ENCODE data around the gene GALE. TPM values are rescaled to one million over a fixed set of nuclear protein-coding genes. Genes with fewer than 3 reads are reported as not detected.
"Not testable (repeated sequence)": the region's sequence is repeated elsewhere in the genome, so short reads cannot be mapped to it uniquely, and the experiment has no call there.

The GALE gene
- total RNA-seq, 1 experiment from 2014 or later = 80.7 TPM

GRCh38 chr1:23809751-23810171 lies 9.2 kb upstream of the GALE start:
- DNase-seq (ENCODE audit: low read depth) = peak; percentile 64

GRCh38 chr1:23807453-23807852 lies 6.9 kb upstream of the GALE start:
- peak; percentile 41 for DNase-seq (ENCODE audit: low read depth)

- DNase-seq (ENCODE audit: low read depth) = no peak
Observed at GRCh38 chr1:23806280-23806679, 5.7 kb upstream of the GALE start.

- no peak for DNase-seq (ENCODE audit: low read depth)
Observed at GRCh38 chr1:23805025-23805424, 4.5 kb upstream of the GALE start.

GRCh38 chr1:23804183-23804835 lies 3.8 kb upstream of the GALE start:
- DNase-seq (ENCODE audit: low read depth) = no peak

GRCh38 chr1:23803674-23804073 lies 3.1 kb upstream of the GALE start:
- DNase-seq (ENCODE audit: low read depth) = no peak

GRCh38 chr1:23802809-23803342 lies 2.3 kb upstream of the GALE start:
- DNase-seq (ENCODE audit: low read depth) = not testable (repeated sequence)

- no peak for DNase-seq (ENCODE audit: low read depth)
Observed at GRCh38 chr1:23801876-23802275, 1.3 kb upstream of the GALE start.

- no peak for DNase-seq (ENCODE audit: low read depth)
Observed at GRCh38 chr1:23801338-23801748, 789 bp upstream of the GALE start.

- peak; percentile 97 for DNase-seq (ENCODE audit: low read depth)
Observed at GRCh38 chr1:23799570-23800399, 769 bp downstream of the GALE start.

GRCh38 chr1:23799255-23799569 lies 1.3 kb downstream of the GALE start:
- no peak for DNase-seq (ENCODE audit: low read depth)

- no peak for DNase-seq (ENCODE audit: low read depth)
Observed at GRCh38 chr1:23798662-23799142, 1.9 kb downstream of the GALE start.

- no peak for DNase-seq (ENCODE audit: low read depth)
Observed at GRCh38 chr1:23797478-23798448, 2.8 kb downstream of the GALE start.

- DNase-seq (ENCODE audit: low read depth) = no peak
Observed at GRCh38 chr1:23796466-23797271, 3.9 kb downstream of the GALE start.

GRCh38 chr1:23795676-23796465 lies 4.7 kb downstream of the GALE start:
- no peak for DNase-seq (ENCODE audit: low read depth)

GRCh38 chr1:23794732-23795182 lies 5.8 kb downstream of the GALE start:
- not testable (repeated sequence) for DNase-seq (ENCODE audit: low read depth)

GRCh38 chr1:23793861-23794731 lies 6.5 kb downstream of the GALE start:
- no peak for DNase-seq (ENCODE audit: low read depth)

GRCh38 chr1:23793018-23793781 lies 7.4 kb downstream of the GALE start:
- DNase-seq (ENCODE audit: low read depth) = peak; percentile 54
